Trophoblast cell (in vitro differentiated cells and primary cell): ENCODE results near the gene RNF224.

Experiments used
- DNase-seq, 2 donors: peaks; one replicate each; pipeline ENCODE4 v3.0.0-alpha.2; 2016
- H2AFZ ChIP-seq: 2 replicates; pipeline ENCODE4 v1.6.1; 2013; ENCODE audit warnings: low read length, moderate library complexity, mild to moderate bottlenecking; ENCODE audit not compliant: insufficient read depth, poor library complexity
- H2AK5ac ChIP-seq: 2 replicates; pipeline ENCODE4 v1.6.1; 2013; ENCODE audit warnings: mild to moderate bottlenecking, low read length
- H2BK120ac ChIP-seq: 2 replicates; pipeline ENCODE4 v1.6.1; 2013; ENCODE audit warnings: low read length, mild to moderate bottlenecking, moderate library complexity; ENCODE audit not compliant: insufficient read depth, poor library complexity
- H2BK12ac ChIP-seq: 2 replicates; pipeline ENCODE4 v1.6.1; 2013; ENCODE audit warnings: mild to moderate bottlenecking, low read length, moderate library complexity
- H2BK5ac ChIP-seq: 2 replicates; pipeline ENCODE4 v1.6.1; 2013; ENCODE audit warnings: low read length, low read depth, moderate library complexity, mild to moderate bottlenecking; ENCODE audit not compliant: poor library complexity
- H3K14ac ChIP-seq: 2 replicates; pipeline ENCODE4 v1.6.1; 2013; ENCODE audit warnings: mild to moderate bottlenecking, low read length
- H3K18ac ChIP-seq: 2 replicates; pipeline ENCODE4 v1.6.1; 2013; ENCODE audit warnings: mild to moderate bottlenecking, low read length
- H3K23ac ChIP-seq: 2 replicates; pipeline ENCODE4 v1.6.1; 2013; ENCODE audit warnings: low read length
- H3K27ac ChIP-seq: 2 replicates; pipeline ENCODE4 v1.5.1; 2013; ENCODE audit warnings: low read depth, mild to moderate bottlenecking, inconsistent platforms, low read length, moderate library complexity
- H3K27me3 ChIP-seq: 2 replicates; pipeline ENCODE4 v1.6.1; 2013; ENCODE audit warnings: inconsistent platforms, mild to moderate bottlenecking, low read length, moderate library complexity; ENCODE audit not compliant: insufficient read depth
- H3K36me3 ChIP-seq, 2 experiments: 1 replicate in 1 of 2; 2 replicates in 1 of 2; pipeline ENCODE4 v1.6.1; 2013; ENCODE audit warnings: low read length in 2 of 2, mild to moderate bottlenecking in 2 of 2, moderate library complexity in 1 of 2; ENCODE audit not compliant: insufficient read depth in 2 of 2, control insufficient read depth in 1 of 2
- H3K4ac ChIP-seq: 2 replicates; pipeline ENCODE4 v1.6.1; 2013; ENCODE audit warnings: low read depth, mild to moderate bottlenecking, low read length, moderate library complexity
- H3K4me1 ChIP-seq, 2 experiments: 1 replicate in 1 of 2; 2 replicates in 1 of 2; pipeline ENCODE4 v1.6.1; 2013; ENCODE audit warnings: low read length in 2 of 2, mild to moderate bottlenecking in 2 of 2, moderate library complexity in 1 of 2; ENCODE audit not compliant: insufficient read depth in 2 of 2, control insufficient read depth in 1 of 2
- H3K4me2 ChIP-seq: 2 replicates; pipeline ENCODE4 v1.6.1; 2013; ENCODE audit warnings: inconsistent platforms, mild to moderate bottlenecking, low read length, moderate library complexity
- H3K4me3 ChIP-seq: 2 replicates; pipeline ENCODE4 v1.5.1; 2013; ENCODE audit warnings: mild to moderate bottlenecking, low read depth, low read length, inconsistent platforms
- H3K79me1 ChIP-seq: one replicate; pipeline ENCODE4 v1.6.1; 2013; ENCODE audit warnings: low read length
- H3K79me2 ChIP-seq: 2 replicates; pipeline ENCODE4 v1.6.1; 2013; ENCODE audit warnings: low read length, mild to moderate bottlenecking; ENCODE audit not compliant: control insufficient read depth, insufficient read depth, poor library complexity
- H3K9ac ChIP-seq: 2 replicates; pipeline ENCODE4 v1.6.1; 2013; ENCODE audit warnings: mild to moderate bottlenecking, low read length
- H3K9me3 ChIP-seq: 2 replicates; pipeline ENCODE4 v1.6.1; 2013; ENCODE audit warnings: low read depth, mild to moderate bottlenecking, control low read depth, inconsistent platforms, low read length; ENCODE audit not compliant: insufficient read depth
- H4K12ac ChIP-seq: 2 replicates; pipeline ENCODE4 v1.6.1; 2013; ENCODE audit warnings: low read depth, mild to moderate bottlenecking, low read length, moderate library complexity
- H4K8ac ChIP-seq: 2 replicates; pipeline ENCODE4 v1.6.1; 2013; ENCODE audit warnings: low read depth, mild to moderate bottlenecking, low read length, moderate library complexity
- H4K91ac ChIP-seq: one replicate; pipeline ENCODE4 v1.6.1; 2013; ENCODE audit warnings: low read depth, mild to moderate bottlenecking, low read length, moderate library complexity
- WGBS: extraction: QIAGEN DNeasy Blood & Tissue Kit; methylation state at CpG from one replicate; pipeline ENCODE4 v1.1.7; 2013; ENCODE audit warnings: missing lambda C conversion rate; ENCODE audit not compliant: insufficient read length, insufficient coverage; ENCODE audit errors: extremely low coverage; 5-methylcytosine and 5-hydroxymethylcytosine counted together

Gene RNF224

DNA sequence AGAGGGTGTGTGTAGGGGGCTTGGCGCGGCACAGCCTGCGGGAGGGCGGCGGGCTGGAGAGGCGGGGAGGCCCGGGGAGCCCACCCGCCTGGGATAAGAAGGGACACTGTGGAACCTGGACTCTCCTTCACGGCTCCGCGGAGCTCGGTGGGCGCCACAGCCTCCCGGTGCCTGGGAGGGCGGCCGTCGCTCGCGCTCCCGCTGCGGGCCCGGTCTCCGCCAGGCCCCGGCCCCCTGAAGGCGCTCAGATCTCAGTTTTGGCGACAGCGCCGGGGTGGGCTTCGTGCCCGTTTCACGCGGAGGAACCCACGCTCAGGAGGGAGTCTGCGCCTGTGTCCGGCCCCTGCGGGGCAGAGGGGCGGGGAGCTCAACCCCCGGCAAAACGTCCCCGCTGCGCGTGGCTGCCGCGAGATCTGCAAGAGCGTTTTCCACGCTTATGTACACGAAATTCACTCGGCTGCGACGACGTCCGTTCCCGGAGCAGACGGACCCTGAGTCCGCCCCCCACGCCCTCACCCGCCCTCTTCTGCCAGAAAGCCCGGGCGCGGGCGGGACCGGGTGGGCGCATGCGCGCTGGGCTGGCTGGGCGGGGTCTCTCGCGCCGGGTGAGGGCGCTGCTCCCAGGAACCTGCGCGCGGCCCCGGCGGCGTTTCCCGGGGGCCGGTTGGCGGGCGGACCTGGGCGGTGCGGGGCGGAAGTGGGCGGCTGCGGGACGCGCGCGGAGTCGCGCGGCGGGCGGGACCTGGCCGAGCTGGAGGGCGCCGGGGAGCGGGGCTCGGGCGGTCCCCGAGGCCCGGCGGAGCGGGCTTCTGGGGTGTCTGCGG lies 27.5 kb downstream of the RNF224 start, which contains the start of gene NELFB:
TSS of gene NELFB (plus strand) at position 704 of the 824 bp plus-strand sequence.
- H3K79me2 ChIP-seq: peaks cover 12% of the 10 kb centered on the region
- peak within 1 kb of the TSS; percentile 89 for H4K12ac ChIP-seq
- H3K14ac ChIP-seq: peak within 1 kb of the TSS; percentile 90
- peak within 1 kb of the TSS; percentile 89 for H2AFZ ChIP-seq
- no peak within 1 kb of the TSS for H3K23ac ChIP-seq
- H3K27ac ChIP-seq: peak within 1 kb of the TSS; percentile 55
- peak within 1 kb of the TSS; percentile 74 for H4K91ac ChIP-seq
- peaks cover 12% of the 10 kb centered on the region for H3K79me1 ChIP-seq
- peak; percentile 80 to 94 for DNase-seq
- H3K4me1 ChIP-seq: peaks cover 14 to 16% of the 10 kb centered on the region in 2 experiments
- H2BK120ac ChIP-seq: peak within 1 kb of the TSS; percentile 70
- peak within 1 kb of the TSS; percentile 62 for H2AK5ac ChIP-seq
- H3K4me3 ChIP-seq: peak within 1 kb of the TSS; percentile 96
- H3K4ac ChIP-seq: peak within 1 kb of the TSS; percentile 77
- H2BK12ac ChIP-seq: no peak within 1 kb of the TSS
- peak within 1 kb of the TSS; percentile 92 for H3K9ac ChIP-seq
- WGBS: no CpG with 5 or more reads among the region's 105 CpGs
- peak within 1 kb of the TSS; percentile 99 for H3K4me2 ChIP-seq
- no peaks in the 10 kb centered on the region for H3K27me3 ChIP-seq
- H3K36me3 ChIP-seq: peaks cover 22 to 23% of the 10 kb centered on the region in 2 experiments
- H4K8ac ChIP-seq: peak within 1 kb of the TSS; percentile 98
- peaks cover 2% of the 10 kb centered on the region for H3K9me3 ChIP-seq
- peak within 1 kb of the TSS; percentile 86 for H3K18ac ChIP-seq
- H2BK5ac ChIP-seq: peak within 1 kb of the TSS; percentile 71

GRCh38 chr9:137255448-137256114 lies 28.3 kb downstream of the RNF224 start:
- Histone ChIP-seq H3K4ac (peak overlapping the region; percentile 49), H4K8ac (peak overlapping the region; percentile 86), H3K18ac (peak overlapping the region; percentile 58), H3K27ac (peak overlapping the region; percentile 55), H3K23ac (no peak overlapping the region), H3K14ac (peak overlapping the region; percentile 90), H2AFZ (peak overlapping the region; percentile 77), H3K4me2 (peak overlapping the region; percentile 69), H3K9me3 (no peaks in the 10 kb centered on the region), H3K9ac (peak overlapping the region; percentile 75), H4K91ac (peak overlapping the region; percentile 74), H3K79me1 (peaks cover 12% of the 10 kb centered on the region), H3K4me3 (peak overlapping the region; percentile 96), H2BK120ac (peak overlapping the region; percentile 67), H3K79me2 (peaks cover 12% of the 10 kb centered on the region), H3K4me1 (peaks cover 14 to 16% of the 10 kb centered on the region in 2 experiments), H3K36me3 (peaks cover 22 to 23% of the 10 kb centered on the region in 2 experiments), H4K12ac (peak overlapping the region; percentile 70), H2BK12ac (no peak overlapping the region), H2AK5ac (peak overlapping the region; percentile 62), H2BK5ac (peak overlapping the region; percentile 64), H3K27me3 (no peaks in the 10 kb centered on the region)
- no CpG with 5 or more reads among the region's 51 CpGs for WGBS
- DNase-seq: no peak

DNA sequence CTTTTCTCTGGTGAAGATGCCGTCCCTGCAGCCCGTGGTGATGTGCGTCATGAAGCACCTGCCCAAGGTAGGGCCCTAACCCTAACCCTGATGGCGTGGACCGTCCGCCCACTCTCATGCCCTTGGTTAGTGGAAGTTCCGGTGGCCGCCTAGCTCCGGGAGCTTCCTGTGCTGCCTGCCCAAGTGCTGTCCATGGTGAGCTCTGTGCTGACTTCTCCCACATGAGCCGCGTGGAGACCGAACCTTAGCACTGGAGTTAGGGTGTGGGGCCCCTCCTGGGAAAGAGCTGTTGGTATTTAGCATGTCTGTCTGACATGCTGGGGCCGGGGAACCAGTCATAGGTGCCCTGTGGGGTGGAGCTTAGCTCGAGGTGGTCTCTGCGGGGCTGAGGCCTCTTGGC lies 29.1 kb downstream of the RNF224 start:
- H3K14ac ChIP-seq: no peak overlapping the region
- H3K18ac ChIP-seq: no peak overlapping the region
- H3K23ac ChIP-seq: no peak overlapping the region
- H2BK5ac ChIP-seq: no peak overlapping the region
- H2BK12ac ChIP-seq: no peak overlapping the region
- no CpG with 5 or more reads among the region's 15 CpGs for whole genome bisulfite sequencing
- H4K12ac ChIP-seq: no peak overlapping the region
- peaks cover 22 to 23% of the 10 kb centered on the region in 2 experiments for H3K36me3 ChIP-seq
- no peak overlapping the region for H4K8ac ChIP-seq
- no peak overlapping the region for H4K91ac ChIP-seq
- no peak overlapping the region for H3K27ac ChIP-seq
- peaks cover 12% of the 10 kb centered on the region for H3K79me2 ChIP-seq
- H3K79me1 ChIP-seq: peaks cover 12% of the 10 kb centered on the region
- DNase-seq: no peak
- no peak overlapping the region for H2AFZ ChIP-seq
- no peak overlapping the region for H3K9ac ChIP-seq
- no peak overlapping the region for H2BK120ac ChIP-seq
- H3K4me2 ChIP-seq: peak overlapping the region; percentile 69
- peaks cover 14 to 16% of the 10 kb centered on the region in 2 experiments for H3K4me1 ChIP-seq
- H3K27me3 ChIP-seq: no peaks in the 10 kb centered on the region
- peak overlapping the region; percentile 1 for H3K4ac ChIP-seq
- peak overlapping the region; percentile 96 for H3K4me3 ChIP-seq
- H2AK5ac ChIP-seq: no peak overlapping the region
- no peaks in the 10 kb centered on the region for H3K9me3 ChIP-seq

GRCh38 chr9:137256856-137257255 lies 29.6 kb downstream of the RNF224 start:
- Histone ChIP-seq H3K4ac (peak overlapping the region; percentile 12), H2BK120ac (no peak overlapping the region), H3K4me1 (peaks cover 14 to 16% of the 10 kb centered on the region in 2 experiments), H3K18ac (no peak overlapping the region), H3K79me2 (peaks cover 12% of the 10 kb centered on the region), H3K14ac (no peak overlapping the region), H2BK12ac (no peak overlapping the region), H4K91ac (no peak overlapping the region), H3K4me3 (no peak overlapping the region), H3K36me3 (peaks cover 22 to 23% of the 10 kb centered on the region in 2 experiments), H4K8ac (no peak overlapping the region), H3K9me3 (no peaks in the 10 kb centered on the region), H3K27me3 (no peaks in the 10 kb centered on the region), H2AK5ac (no peak overlapping the region), H3K27ac (no peak overlapping the region), H2AFZ (no peak overlapping the region), H3K4me2 (no peak overlapping the region), H2BK5ac (no peak overlapping the region), H4K12ac (no peak overlapping the region), H3K79me1 (peaks cover 12% of the 10 kb centered on the region), H3K9ac (no peak overlapping the region), H3K23ac (no peak overlapping the region)
- no CpG with 5 or more reads among the region's 15 CpGs for WGBS
- DNase-seq: no peak
